Endothelial cell of umbilical vein (primary cell): Measurements from ENCODE around the gene HDAC3. TPM values are rescaled to one million over a fixed set of nuclear protein-coding genes. Genes with fewer than 3 reads are reported as not detected.

Source experiments
- BruUV-seq: library from RNA; stranded (reverse); fragments of 400-500 nt; replicated peaks from 2 replicates; lab custom pipeline; 2021; lab: Mats Ljungman, UMichigan
- CTCF ChIA-PET: fragments of 300-600, 350-600 bp; sonication (Branson Sonifier 250); formaldehyde crosslinking; loops from one replicate; lab custom pipeline; 2021; ENCODE audit warnings: antibody characterized with exemption, inconsistent platforms; lab: Charles Lee
- POLR2A ChIA-PET: fragments of 300-600, 350-600 bp; sonication (Branson Sonifier 250); formaldehyde crosslinking; loops from one replicate; lab custom pipeline; 2021; ENCODE audit warnings: antibody characterized with exemption, inconsistent platforms; lab: Charles Lee
- DNase-seq: peaks from one replicate; pipeline ENCODE4 v3.0.0-alpha.2; 2011; ENCODE audit warnings: low read depth, low spot score
- FAIRE-seq: peaks from 2 replicates; lab custom pipeline; 2011; peaks lifted over from hg19 to GRCh38; lab: Jason Lieb, UNC
- H2AFZ ChIP-seq: 2 replicates; pipeline ENCODE4 v1.6.0; 2012; ENCODE audit warnings: low read depth, low read length, control low read depth, inconsistent platforms
- H3K27ac ChIP-seq: 2 replicates; pipeline ENCODE4 v1.5.1; 2011; ENCODE audit warnings: low read depth, mild to moderate bottlenecking, control low read depth, low read length, moderate library complexity; ENCODE audit not compliant: insufficient read depth
- H3K27me3 ChIP-seq, 2 experiments: 2 replicates each; pipeline versions ENCODE4 v1.6.0 to v1.6.1; 2011; ENCODE audit warnings: low read length in 2 of 2, mixed read lengths in 1 of 2; ENCODE audit not compliant: control insufficient read depth in 2 of 2, insufficient read depth in 2 of 2
- H3K36me3 ChIP-seq, 2 experiments: 2 replicates in 1 of 2; 3 replicates in 1 of 2; pipeline ENCODE4 v1.5.1; 2011; ENCODE audit warnings: low read length in 2 of 2, mild to moderate bottlenecking in 1 of 2, moderate library complexity in 1 of 2; ENCODE audit not compliant: control insufficient read depth in 2 of 2, insufficient read depth in 2 of 2; ENCODE audit errors: extremely low read depth in 1 of 2
- H3K4me1 ChIP-seq: 3 replicates; pipeline ENCODE4 v1.5.1; 2011; ENCODE audit warnings: mild to moderate bottlenecking, low read length; ENCODE audit not compliant: control insufficient read depth, insufficient read depth; ENCODE audit errors: extremely low read depth
- H3K4me2 ChIP-seq: 2 replicates; pipeline ENCODE4 v1.6.1; 2011; ENCODE audit warnings: low read length, control low read depth, mixed read lengths; ENCODE audit not compliant: insufficient read depth
- H3K4me3 ChIP-seq, 3 experiments: fragments of 200-600 bp in 1 of 3; sonication (generic), shearing (Covaris generic) in 1 of 3; replicated peaks in 1 of 3; 2 replicates each; pipeline ENCODE4 v1.5.1; 2011 to 2016; ENCODE audit warnings: control low read depth in 3 of 3, low read length in 3 of 3, mild to moderate bottlenecking in 2 of 3, inconsistent platforms in 1 of 3, low read depth in 1 of 3, moderate library complexity in 1 of 3; ENCODE audit not compliant: insufficient read depth in 1 of 3
- H3K79me2 ChIP-seq: 2 replicates; pipeline ENCODE4 v1.6.0; 2012; ENCODE audit warnings: low read length, inconsistent platforms; ENCODE audit not compliant: control insufficient read depth, insufficient read depth
- H3K9ac ChIP-seq: replicated peaks from 2 replicates; pipeline ENCODE3; 2011; ENCODE audit warnings: low read length, control low read depth; ENCODE audit not compliant: insufficient read depth; ENCODE audit errors: extremely low read depth
- H3K9me1 ChIP-seq: replicated peaks from 3 replicates; pipeline ENCODE4 v1.6.0; 2011; ENCODE audit warnings: mild to moderate bottlenecking, low read length; ENCODE audit not compliant: control insufficient read depth, insufficient read depth; ENCODE audit errors: extremely low read depth
- H3K9me3 ChIP-seq: replicated peaks from 2 replicates; pipeline ENCODE4 v1.5.1; 2012; ENCODE audit warnings: low read length, inconsistent platforms; ENCODE audit not compliant: control insufficient read depth, insufficient read depth
- H4K20me1 ChIP-seq: replicated peaks from 2 replicates; pipeline ENCODE3; 2011; ENCODE audit warnings: mild to moderate bottlenecking, low read length; ENCODE audit not compliant: control insufficient read depth, insufficient read depth; ENCODE audit errors: extremely low read depth
- EZH2 ChIP-seq: IDR thresholded peaks from 2 replicates; pipeline ENCODE4 v1.6.1; 2012; ENCODE audit warnings: borderline replicate concordance, low read depth, mild to moderate bottlenecking, moderate library complexity, low read length, inconsistent platforms; ENCODE audit not compliant: severe bottlenecking
- GATA2 ChIP-seq: IDR thresholded peaks from 2 replicates; pipeline ENCODE4 v1.7.0; 2011; ENCODE audit warnings: low read depth, mild to moderate bottlenecking, moderate library complexity, mixed read lengths, low read length; ENCODE audit not compliant: insufficient read length, insufficient read depth
- JUN ChIP-seq: IDR thresholded peaks from 2 replicates; pipeline ENCODE4 v1.6.1; 2011; ENCODE audit warnings: borderline replicate concordance, low read depth; ENCODE audit not compliant: insufficient read length, insufficient read depth
- POLR2A ChIP-seq: IDR thresholded peaks from 2 replicates; pipeline ENCODE4 v1.6.1; 2012; ENCODE audit warnings: low read depth, mild to moderate bottlenecking, control low read depth, low read length
- POLR2AphosphoS5 ChIP-seq: IDR thresholded peaks from 2 replicates; pipeline ENCODE4 v1.6.1; 2012; ENCODE audit warnings: low read depth, mild to moderate bottlenecking, control low read depth, low read length, moderate library complexity; ENCODE audit not compliant: insufficient read depth
- dilution Hi-C: fragments of 300-500 bp; cut with MboI; formaldehyde crosslinking; loops from one replicate; pipeline ENCODE4 v1.15.0; 2019; ENCODE audit warnings: low sequenced_read_pairs; ENCODE audit not compliant: extremely low pct_ligation_motif_present
- intact Hi-C: fragments of 100-400 bp; cut with micrococcal nuclease; formaldehyde crosslinking; loops from one replicate; pipeline ENCODE4 v1.10.0; 2022
- polyA plus RNA-seq, 4 experiments: library from polyadenylated mRNA; depleted of rRNA in 3 of 4; stranded (reverse) in 3 of 4; unstranded in 1 of 4; fragments of >200 nt; gene quantifications; 2 replicates each; pipeline versions ENCODE4 v1.2.1 to v1.2.3, GENCODE V29; 2011 to 2012; ENCODE audit warnings: missing spikeins in 1 of 4
- total RNA-seq: library from RNA; stranded (reverse); gene quantifications from 2 replicates; pipeline ENCODE4 v1.2.3, GENCODE V29; 2021
- TF ChIP-seq, protein P1 (sequence below), 2 donors: IDR thresholded peaks; 1 replicate in 1 of 2; 2 replicates in 1 of 2; pipeline ENCODE4 v1.5.1; 2011; ENCODE audit warnings: low read length in 2 of 2, mild to moderate bottlenecking in 2 of 2, moderate library complexity in 2 of 2, control low read depth in 1 of 2, inconsistent platforms in 1 of 2, low read depth in 1 of 2; ENCODE audit not compliant: insufficient read depth in 1 of 2; ENCODE audit errors: extremely low read depth in 1 of 2

Gene HDAC3
- total and polyA plus RNA-seq, 2 donors (not counting 3 experiments of a cell fraction or from before 2014, with no cell fraction given): 58.5 to 75.5 TPM

DNA sequence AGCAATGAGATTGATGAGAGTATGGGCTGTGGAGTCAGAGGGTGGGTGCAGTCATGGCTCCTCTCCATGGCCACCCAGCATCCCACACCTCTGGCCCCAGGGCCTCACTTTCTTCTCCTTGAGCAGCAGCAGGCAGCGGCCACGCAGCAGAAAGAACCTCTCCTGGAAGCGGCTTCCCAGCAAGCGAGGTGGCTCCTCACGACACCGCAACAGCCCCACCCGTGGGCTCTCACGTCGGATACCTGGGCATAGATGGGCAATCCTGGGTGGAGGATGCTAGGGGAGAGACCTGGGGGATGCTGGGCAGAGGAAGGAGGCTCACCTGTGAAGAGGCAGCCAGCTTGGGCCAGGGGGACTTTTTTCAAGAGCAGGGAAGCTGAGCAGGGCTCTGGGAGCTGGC lies 19.7 kb upstream of the HDAC3 start:
- intact Hi-C loops: no loop called here
- POLR2A ChIA-PET: no interaction called here

DNA sequence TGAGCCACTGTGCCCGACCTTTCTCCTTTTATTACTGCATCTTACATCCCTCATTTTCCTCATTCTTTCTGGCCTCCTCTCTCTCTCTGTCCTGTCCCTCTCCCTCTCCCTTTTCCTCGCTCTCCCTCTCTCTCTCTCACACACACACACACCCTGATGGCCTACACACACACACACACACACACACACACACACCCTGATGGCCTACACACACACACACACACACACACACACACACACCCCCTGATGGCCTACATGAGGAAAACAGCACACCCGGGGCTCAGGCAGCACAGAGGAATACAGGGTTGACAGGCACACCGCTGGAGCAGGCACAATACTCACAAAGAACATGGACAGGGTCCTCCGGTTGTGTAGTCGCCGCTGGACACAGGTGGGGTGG lies 18.4 kb upstream of the HDAC3 start:
- FAIRE-seq: peak; percentile 28
- H2AFZ ChIP-seq: no peak overlapping the region
- no peak for TF ChIP-seq POLR2AphosphoS5
- no peak for TF ChIP-seq POLR2A
- no peak for TF ChIP-seq EZH2
- no peak for TF ChIP-seq JUN
- no peak for TF ChIP-seq GATA2
- peaks cover 3% of the 10 kb centered on the region for H3K79me2 ChIP-seq
- intact Hi-C loops: no loop called here
- no peaks in the 10 kb centered on the region for H3K27me3 ChIP-seq
- peaks cover 30 to 49% of the 10 kb centered on the region in 2 experiments for H3K36me3 ChIP-seq
- H3K4me1 ChIP-seq: peaks cover 19% of the 10 kb centered on the region
- dilution Hi-C loops: no loop called here
- BruUV-seq: no TSS peak
- H3K9ac ChIP-seq: no peak overlapping the region
- H3K9me3 ChIP-seq: no peaks in the 10 kb centered on the region
- H3K27ac ChIP-seq: no peak overlapping the region
- H4K20me1 ChIP-seq: no peaks in the 10 kb centered on the region
- ChIA-PET CTCF (no interaction called here), POLR2A (no interaction called here)
- H3K4me3 ChIP-seq: no peak overlapping the region
- no peak for DNase-seq
- H3K4me2 ChIP-seq: no peak overlapping the region
- H3K9me1 ChIP-seq: no peaks in the 10 kb centered on the region

More for the DNA sequence above, 19.7 kb upstream of the HDAC3 start:
- DNase-seq: no peak
- no peak overlapping the region for H3K4me3 ChIP-seq
- H2AFZ ChIP-seq: no peak overlapping the region
- no peaks in the 10 kb centered on the region for H3K9me1 ChIP-seq
- no peak overlapping the region for H3K4me2 ChIP-seq
- CTCF ChIA-PET: interaction anchor here (1.4 kb wide), 1 partner anchor 8 kb away, joined by 3 read pairs; no protein-coding TSS in a partner anchor
- H3K27ac ChIP-seq: no peak overlapping the region
- peaks cover 3% of the 10 kb centered on the region for H3K79me2 ChIP-seq
- BruUV-seq: no TSS peak
- peaks cover 31 to 52% of the 10 kb centered on the region in 2 experiments for H3K36me3 ChIP-seq
- dilution Hi-C loops: no loop called here
- FAIRE-seq: no peak
- no peaks in the 10 kb centered on the region for H3K9me3 ChIP-seq
- no peak for TF ChIP-seq EZH2
- TF ChIP-seq, protein P1, sequence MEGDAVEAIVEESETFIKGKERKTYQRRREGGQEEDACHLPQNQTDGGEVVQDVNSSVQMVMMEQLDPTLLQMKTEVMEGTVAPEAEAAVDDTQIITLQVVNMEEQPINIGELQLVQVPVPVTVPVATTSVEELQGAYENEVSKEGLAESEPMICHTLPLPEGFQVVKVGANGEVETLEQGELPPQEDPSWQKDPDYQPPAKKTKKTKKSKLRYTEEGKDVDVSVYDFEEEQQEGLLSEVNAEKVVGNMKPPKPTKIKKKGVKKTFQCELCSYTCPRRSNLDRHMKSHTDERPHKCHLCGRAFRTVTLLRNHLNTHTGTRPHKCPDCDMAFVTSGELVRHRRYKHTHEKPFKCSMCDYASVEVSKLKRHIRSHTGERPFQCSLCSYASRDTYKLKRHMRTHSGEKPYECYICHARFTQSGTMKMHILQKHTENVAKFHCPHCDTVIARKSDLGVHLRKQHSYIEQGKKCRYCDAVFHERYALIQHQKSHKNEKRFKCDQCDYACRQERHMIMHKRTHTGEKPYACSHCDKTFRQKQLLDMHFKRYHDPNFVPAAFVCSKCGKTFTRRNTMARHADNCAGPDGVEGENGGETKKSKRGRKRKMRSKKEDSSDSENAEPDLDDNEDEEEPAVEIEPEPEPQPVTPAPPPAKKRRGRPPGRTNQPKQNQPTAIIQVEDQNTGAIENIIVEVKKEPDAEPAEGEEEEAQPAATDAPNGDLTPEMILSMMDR (IDR thresholded peaks at IDR 0.05; ENCODE audit: extremely low read depth in 1 of 2, insufficient read depth in 1 of 2, low read depth in 1 of 2, low read length in 2 of 2): no peak
- H3K9ac ChIP-seq: no peak overlapping the region
- no peaks in the 10 kb centered on the region for H4K20me1 ChIP-seq
- no peaks in the 10 kb centered on the region for H3K27me3 ChIP-seq
- H3K4me1 ChIP-seq: peaks cover 16% of the 10 kb centered on the region
